ENCODE results near the gene MS4A6A. TPM values are rescaled to one million over a fixed set of nuclear protein-coding genes. Genes with fewer than 3 reads are reported as not detected.
"Not testable (repeated sequence)": the region's sequence is repeated elsewhere in the genome, so short reads cannot be mapped to it uniquely, and the experiment has no call there.

The MS4A6A gene
- polyA plus RNA-seq, 3 donors = 978 to 3,009 (median 2,353) TPM

GRCh38 chr11:60129853-60130252 is 53.0 kb downstream of the MS4A6A start:
- H2AFZ ChIP-seq (ENCODE audit: insufficient read depth, low read depth, low read length, poor library complexity, severe bottlenecking) = no peak overlapping the region
- H3K27ac ChIP-seq (ENCODE audit: low read depth in 1 of 2, low read length in 2 of 2) = no peak overlapping the region
- no peaks in the 10 kb centered on the region for H4K20me1 ChIP-seq (ENCODE audit: insufficient read depth, low read length)
- no peaks in the 10 kb centered on the region for H3K36me3 ChIP-seq (replicated peaks in 1 of 2; ENCODE audit: control insufficient read depth in 1 of 2, insufficient read depth in 2 of 2, low read length in 2 of 2)
- H3K79me2 ChIP-seq (ENCODE audit: insufficient read depth, low read length) = no peaks in the 10 kb centered on the region
- H3K9me3 Mint-ChIP-seq = peaks cover 0 to 11% (median 7%) of the 10 kb centered on the region in 7 donors
- no peaks in the 10 kb centered on the region for H3K27me3 Mint-ChIP-seq (ENCODE audit: low read depth in 3 of 3)
- no peak for DNase-seq
- H3K4me3 ChIP-seq (replicated peaks in 1 of 3; ENCODE audit: low read depth in 2 of 3, low read length in 3 of 3) = no peak overlapping the region
- H3K4me1 ChIP-seq (ENCODE audit: control insufficient read depth in 1 of 2, insufficient read depth in 2 of 2, low read length in 2 of 2) = peaks cover 0 to 2% of the 10 kb centered on the region in 2 donors
- no peaks in the 10 kb centered on the region for H3K36me3 Mint-ChIP-seq
- no peak overlapping the region for H3K4me3 Mint-ChIP-seq
- H3K4me2 ChIP-seq (replicated peaks; ENCODE audit: extremely low read depth, low read length, poor library complexity, severe bottlenecking) = no peak overlapping the region
- no peaks in the 10 kb centered on the region for H3K27me3 ChIP-seq (ENCODE audit: control insufficient read depth in 2 of 2, insufficient read depth in 2 of 2, low read length in 2 of 2)
- H3K9me3 ChIP-seq (replicated peaks in 1 of 2; ENCODE audit: control insufficient read depth in 1 of 2, insufficient read depth in 1 of 2, low read length in 2 of 2) = peaks cover 0 to 6% of the 10 kb centered on the region in 2 donors
- no peak overlapping the region for H3K27ac Mint-ChIP-seq
- TF ChIP-seq CTCF (IDR thresholded peaks at IDR 0.05) = no peak
- no peak overlapping the region for H3K9ac ChIP-seq (ENCODE audit: insufficient read depth, low read length, poor library complexity, severe bottlenecking)
- intact Hi-C loops (cut with micrococcal nuclease) = loop anchor here in 1 of 2 donors (10.0 kb wide), 1 partner anchor 305 kb away; no protein-coding TSS in a partner anchor
- WGBS (ENCODE audit: insufficient coverage) = no CpG with 5 or more reads among the region's 3 CpGs
- peaks cover 10% of the 10 kb centered on the region for H3K4me1 Mint-ChIP-seq

GRCh38 chr11:60128866-60129265 is 54.0 kb downstream of the MS4A6A start:
- H4K20me1 ChIP-seq (ENCODE audit: insufficient read depth, low read length); H3K36me3 Mint-ChIP-seq; H3K36me3 ChIP-seq (replicated peaks in 1 of 2; ENCODE audit: control insufficient read depth in 1 of 2, insufficient read depth in 2 of 2, low read length in 2 of 2); H3K4me3 ChIP-seq (replicated peaks in 1 of 3; ENCODE audit: low read depth in 2 of 3, low read length in 3 of 3); H3K27me3 Mint-ChIP-seq (ENCODE audit: low read depth in 3 of 3); DNase-seq; H3K79me2 ChIP-seq (ENCODE audit: insufficient read depth, low read length); H2AFZ ChIP-seq (ENCODE audit: insufficient read depth, low read depth, low read length, poor library complexity, severe bottlenecking); H3K4me3 Mint-ChIP-seq; H3K4me2 ChIP-seq (replicated peaks; ENCODE audit: extremely low read depth, low read length, poor library complexity, severe bottlenecking); H3K9me3 Mint-ChIP-seq; H3K9ac ChIP-seq (ENCODE audit: insufficient read depth, low read length, poor library complexity, severe bottlenecking); H3K27me3 ChIP-seq (ENCODE audit: control insufficient read depth in 2 of 2, insufficient read depth in 2 of 2, low read length in 2 of 2); H3K9me3 ChIP-seq (replicated peaks in 1 of 2; ENCODE audit: control insufficient read depth in 1 of 2, insufficient read depth in 1 of 2, low read length in 2 of 2); H3K4me1 ChIP-seq (ENCODE audit: control insufficient read depth in 1 of 2, insufficient read depth in 2 of 2, low read length in 2 of 2); H3K27ac ChIP-seq (ENCODE audit: low read depth in 1 of 2, low read length in 2 of 2); H3K4me1 Mint-ChIP-seq; intact Hi-C loops (cut with micrococcal nuclease): not testable (repeated sequence)
- WGBS (ENCODE audit: insufficient coverage) = no CpG with 5 or more reads among the region's 4 CpGs
- peak overlapping the region in 1 of 7 donors; percentile 50 for H3K27ac Mint-ChIP-seq

All from CD14-positive monocyte (primary cell).